Right ventricle myocardium superior (tissue), 1 donor: ENCODE measurements around the gene TIMELESS. TPM values are rescaled to one million over a fixed set of nuclear protein-coding genes. Genes with fewer than 3 reads are reported as not detected.
A peak's percentile ranks its signal among the peaks of the same experiment; 100 is the strongest.
"Not testable (repeated sequence)": the region's sequence is repeated elsewhere in the genome, so short reads cannot be mapped to it uniquely, and the experiment has no call there.

Experiments
- ATAC-seq: fragments of 200-7000 bp; cut with Tn5 transposase; one replicate; pipeline ENCODE4 v1.9.1; 2020; ENCODE audit warnings: mild to moderate bottlenecking; ENCODE audit not compliant: poor library complexity
- DNase-seq: peaks from one replicate; pipeline ENCODE4 v3.0.0-alpha.2; 2020
- intact Hi-C: fragments of 100-400 bp; cut with DNase I; formaldehyde crosslinking; loops from one replicate; pipeline ENCODE4 v1.11.2; 2022
- total RNA-seq: library from RNA; stranded (reverse); fragmentation: NEBNext Ultra II Directional; extraction: Animal tissue kit (Norgen Biotek cat#: 25700); gene quantifications from one replicate; pipeline ENCODE4 v1.2.1, GENCODE V29; 2021
- donor health status: DM: no; HTN: yes; CAD: no; lungs with severe emphysema.

Gene TIMELESS
- total RNA-seq, 1 donor from 2014 or later: 2.7 TPM

- intact Hi-C loops: loop anchor here (5.0 to 10.0 kb wide), 2 partner anchors 114 to 277 kb away; no protein-coding TSS in a partner anchor
- ATAC-seq (peak; percentile 23), DNase-seq (no peak)
Observed at GRCh38 chr12:56469007-56469930, 20.0 kb upstream of the TIMELESS start.

DNA sequence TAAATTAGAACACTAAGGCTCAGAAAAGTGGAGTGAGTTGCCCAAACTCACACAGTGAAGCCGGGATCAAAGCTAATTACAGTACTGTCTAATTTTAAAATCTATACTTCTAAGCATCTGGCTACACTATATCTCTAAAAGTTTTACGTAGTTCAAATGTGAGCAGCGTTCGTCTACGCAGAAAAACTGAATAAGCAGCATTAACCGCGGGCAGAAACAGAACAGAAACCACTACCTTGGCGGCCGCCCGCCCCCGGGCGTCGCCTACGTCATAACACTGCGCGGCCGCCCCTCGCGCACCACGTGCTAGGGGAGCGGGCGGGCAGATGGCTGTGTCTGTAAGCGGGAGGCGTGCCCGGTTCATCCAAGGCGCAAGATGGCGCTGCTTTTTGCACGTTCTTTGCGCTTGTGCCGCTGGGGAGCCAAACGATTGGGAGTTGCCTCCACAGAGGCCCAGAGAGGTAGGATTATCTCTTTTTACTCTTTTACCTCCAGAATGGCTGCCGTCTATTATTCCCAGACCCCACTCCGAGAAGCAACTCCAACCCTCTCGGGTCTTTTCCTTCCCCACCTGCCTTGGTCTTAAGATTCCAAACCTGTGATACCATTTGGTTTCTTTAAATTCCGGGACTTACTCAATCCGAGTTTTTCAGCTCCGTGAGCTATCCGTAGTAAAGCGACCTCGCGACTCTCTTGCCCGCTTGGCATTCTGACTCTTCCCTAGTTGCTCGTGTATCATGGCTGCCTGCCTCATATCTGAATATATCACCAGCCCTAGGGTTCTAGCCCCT, 19.2 kb upstream of the TIMELESS start, which contains the start of gene SPRYD4:
Gene SPRYD4, plus strand, starts transcription at position 363 of the 791 bp plus-strand sequence. Its CDS starts 14 bp downstream, at position 377.
- DNase-seq: peak; percentile 96
- intact Hi-C loops: loop anchor here (5.0 to 10.0 kb wide), 2 partner anchors 114 to 276 kb away; no protein-coding TSS in a partner anchor
- peak; percentile 98 for ATAC-seq

GRCh38 chr12:56462565-56462964, 13.3 kb upstream of the TIMELESS start:
- intact Hi-C loops: loop anchor here (10.0 kb wide), 1 partner anchor 108 kb away; no protein-coding TSS in a partner anchor
- ATAC-seq (no peak), DNase-seq (no peak)

DNA sequence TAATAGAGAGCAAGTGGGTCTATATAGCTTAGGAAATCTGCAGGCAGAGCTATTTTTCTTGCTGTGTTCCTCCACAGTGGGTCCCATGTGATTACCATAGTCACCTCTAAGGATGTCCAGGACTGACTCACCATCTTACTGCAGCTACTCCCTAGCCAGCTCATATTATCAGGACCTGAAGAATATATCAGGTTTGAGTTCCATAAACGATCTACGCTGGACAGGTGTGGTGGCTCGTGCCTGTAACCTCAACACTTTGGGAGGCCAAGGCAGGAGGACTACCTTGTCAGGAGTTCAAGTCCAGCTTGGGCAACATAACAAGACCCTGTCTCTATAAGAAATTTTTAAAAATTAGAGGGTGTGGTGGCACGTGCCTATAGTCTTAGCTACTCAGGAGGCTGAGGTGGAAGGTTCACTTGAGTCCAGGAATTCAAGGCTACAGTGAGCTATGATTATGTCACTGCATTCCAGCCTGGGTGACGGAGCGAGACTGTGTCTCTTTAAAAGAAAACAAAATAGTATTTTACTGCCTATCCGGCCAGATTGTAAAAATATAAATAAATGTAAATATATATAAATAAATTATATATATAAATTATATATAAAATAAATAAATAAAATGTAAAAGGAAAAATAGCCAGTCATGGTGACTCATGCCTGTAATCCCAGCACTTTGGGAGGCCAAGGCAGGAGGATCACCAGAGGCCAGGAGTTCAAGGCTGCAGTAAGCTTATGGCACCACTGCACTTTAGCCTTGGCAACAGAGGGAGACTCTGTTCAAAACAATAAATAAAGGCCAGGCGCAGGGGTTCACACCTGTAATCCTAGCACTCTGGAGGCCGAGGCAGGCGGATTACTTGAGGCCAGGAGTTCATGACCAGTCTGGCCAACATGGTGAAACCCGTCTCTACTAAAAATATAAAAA, 12.3 kb upstream of the TIMELESS start:
- ATAC-seq: no peak
- DNase-seq: no peak
- intact Hi-C loops: loop anchor here (10.0 kb wide), 1 partner anchor 107 kb away; no protein-coding TSS in a partner anchor

DNA sequence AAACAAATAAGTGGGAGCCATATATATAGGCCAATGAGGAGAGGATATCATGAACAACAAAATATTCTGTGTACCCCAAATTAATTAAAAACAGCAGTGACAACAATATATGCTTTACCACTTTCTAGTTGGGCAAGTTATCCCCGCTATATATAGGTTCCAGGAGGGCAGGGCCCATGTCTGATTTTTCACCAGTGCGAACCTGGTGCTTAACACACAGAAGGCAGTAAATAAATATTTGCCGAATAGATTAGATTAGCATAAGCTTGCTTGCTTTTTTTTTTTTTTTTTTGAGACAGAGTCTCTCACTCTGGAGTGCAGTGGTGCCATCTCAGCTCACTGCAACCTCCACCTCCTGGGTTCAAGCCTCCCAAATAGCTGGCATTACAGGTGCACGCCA, 8.6 kb upstream of the TIMELESS start:
- intact Hi-C loops: no loop called here
- no peak for DNase-seq
- ATAC-seq: no peak

DNA sequence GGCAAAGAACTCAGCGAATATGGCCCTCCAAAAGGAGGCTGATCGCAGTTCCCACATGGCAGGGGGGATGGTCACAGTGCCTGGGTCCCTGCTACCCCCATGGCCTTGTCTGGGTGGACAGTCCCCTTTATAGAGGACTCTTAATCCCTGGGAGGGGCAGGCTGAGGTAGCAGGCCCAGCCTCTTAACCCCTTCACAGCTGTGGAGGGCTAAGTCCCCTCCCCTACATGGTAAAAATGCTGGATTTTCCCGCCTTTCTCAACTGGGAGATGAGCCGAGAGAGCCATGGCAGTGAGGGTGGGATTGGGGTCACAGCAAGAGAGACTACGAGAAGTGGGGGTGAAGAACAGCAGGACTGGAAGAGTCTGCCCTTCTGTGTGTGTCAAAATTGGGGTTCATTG, 5.3 kb upstream of the TIMELESS start, which contains the start of gene MIP:
Gene MIP, minus strand, starts transcription at position 101 of the 400 bp plus-strand sequence. Its CDS starts 44 bp downstream, at position 57.
- DNase-seq: no peak
- intact Hi-C loops: no loop called here
- no peak for ATAC-seq

DNA sequence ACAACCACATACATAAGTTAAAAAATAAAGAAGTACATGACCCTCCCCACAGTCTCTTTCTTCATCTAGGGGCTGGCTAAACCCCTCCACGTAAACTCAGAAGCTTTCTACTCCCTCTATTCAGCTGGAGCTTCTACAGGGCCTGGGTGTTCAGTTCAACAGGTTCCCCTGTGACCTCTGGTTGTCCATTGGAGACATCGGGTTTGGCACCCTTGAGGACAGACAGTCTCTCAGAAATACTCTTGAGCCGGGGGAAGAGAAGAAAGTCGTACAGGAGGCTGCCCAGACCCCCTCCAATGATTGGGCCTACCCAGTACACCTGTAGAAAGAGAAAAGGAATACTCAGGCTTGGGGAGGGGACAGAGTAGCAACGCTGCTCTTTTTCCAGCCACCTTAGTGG, 1.9 kb upstream of the TIMELESS start:
- intact Hi-C loops: no loop called here
- DNase-seq (no peak), ATAC-seq (no peak)

GRCh38 chr12:56450241-56450640, 1.0 kb upstream of the TIMELESS start:
- intact Hi-C loops: no loop called here
- DNase-seq: no peak
- no peak for ATAC-seq

DNA sequence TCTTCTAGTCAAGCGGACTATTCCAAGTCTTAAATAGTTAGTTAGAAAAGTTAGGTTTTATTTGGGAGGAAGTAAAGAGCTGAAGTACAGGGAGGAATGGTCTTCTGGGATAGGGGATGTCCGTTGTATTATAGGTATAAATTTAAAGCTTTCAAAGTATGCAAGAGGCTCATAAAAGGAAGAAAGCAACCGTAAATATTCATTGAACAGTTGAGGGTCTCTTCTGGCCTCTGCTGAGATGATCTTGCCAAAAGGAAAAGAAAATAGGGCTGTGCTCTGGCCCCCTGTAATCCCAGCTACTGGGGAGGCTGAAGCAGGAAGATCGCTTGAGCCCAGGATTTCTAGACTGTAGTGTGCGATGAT, 377 bp upstream of the TIMELESS start:
- intact Hi-C loops: no loop called here
- ATAC-seq (no peak), DNase-seq (no peak)

DNA sequence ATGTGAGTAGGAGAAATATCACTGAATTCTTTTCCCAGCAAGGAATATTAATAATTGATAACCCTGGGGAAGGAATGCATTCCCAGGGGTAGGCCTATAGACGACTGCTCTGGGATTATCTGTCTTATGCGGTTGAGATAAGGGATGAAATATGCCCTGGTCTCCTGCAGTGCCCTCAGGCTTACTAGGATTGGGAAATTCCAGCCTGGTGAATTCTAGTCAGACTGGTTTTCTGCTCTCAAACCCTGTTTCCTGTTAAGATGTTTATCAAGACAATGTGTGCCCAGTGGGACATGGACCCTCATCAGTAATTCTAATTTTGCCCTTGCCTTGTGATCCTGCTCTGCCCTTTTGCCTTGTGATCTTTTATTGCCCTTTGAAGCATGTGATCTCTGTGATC, 6.0 kb downstream of the TIMELESS start:
- DNase-seq, ATAC-seq, intact Hi-C loops: not testable (repeated sequence)

- ATAC-seq (no peak), DNase-seq (no peak)
Observed at GRCh38 chr12:56437430-56438176, 11.6 kb downstream of the TIMELESS start.

DNA sequence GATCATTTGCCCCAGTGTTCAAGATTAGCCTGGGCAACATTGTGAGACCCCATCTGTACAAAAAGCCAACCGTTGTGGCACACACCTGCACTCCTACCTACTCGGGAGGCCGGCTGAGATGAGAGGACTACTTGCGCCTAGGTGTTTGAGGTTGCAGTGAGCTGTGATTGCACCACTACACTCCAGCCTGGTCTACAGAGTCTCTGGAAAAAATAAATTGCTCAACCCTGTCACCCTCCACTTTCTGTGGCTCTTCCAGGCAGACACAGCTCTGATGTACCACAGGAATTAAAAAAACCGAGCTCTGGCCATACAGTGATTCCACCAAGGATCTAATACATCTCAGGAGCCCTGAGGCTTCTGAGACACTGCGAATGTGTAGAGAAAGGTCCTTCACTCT, 14.4 kb downstream of the TIMELESS start:
- intact Hi-C loops: no loop called here
- ATAC-seq (no peak), DNase-seq (no peak)

More at GRCh38 chr12:56437430-56438176, 11.6 kb downstream of the TIMELESS start:
- intact Hi-C loops: no loop called here

DNA sequence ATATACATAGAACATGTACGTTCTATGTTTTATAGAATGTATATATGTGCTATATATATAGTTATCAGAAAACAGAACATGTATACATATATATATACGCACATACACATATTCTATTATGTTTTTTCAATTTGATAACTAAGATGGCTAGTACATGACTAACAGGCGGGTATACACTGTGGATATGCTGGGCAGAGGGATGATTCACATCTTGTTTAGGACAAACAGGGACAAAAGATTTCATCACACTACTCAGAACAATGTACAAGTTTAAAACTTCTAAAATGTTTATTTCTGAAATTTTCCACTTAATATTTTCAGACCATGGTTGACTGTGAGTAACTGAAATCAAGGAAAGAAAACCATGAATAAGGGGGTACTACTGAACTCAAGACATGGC, 17.4 kb downstream of the TIMELESS start:
- DNase-seq: no peak
- no peak for ATAC-seq
- intact Hi-C loops: no loop called here

- ATAC-seq (no peak), DNase-seq (no peak)
- intact Hi-C loops: no loop called here
Observed at GRCh38 chr12:56431288-56431687, 17.9 kb downstream of the TIMELESS start.

GRCh38 chr12:56425940-56426438, 23.2 kb downstream of the TIMELESS start:
- no peak for ATAC-seq
- intact Hi-C loops: no loop called here
- DNase-seq: no peak

DNA sequence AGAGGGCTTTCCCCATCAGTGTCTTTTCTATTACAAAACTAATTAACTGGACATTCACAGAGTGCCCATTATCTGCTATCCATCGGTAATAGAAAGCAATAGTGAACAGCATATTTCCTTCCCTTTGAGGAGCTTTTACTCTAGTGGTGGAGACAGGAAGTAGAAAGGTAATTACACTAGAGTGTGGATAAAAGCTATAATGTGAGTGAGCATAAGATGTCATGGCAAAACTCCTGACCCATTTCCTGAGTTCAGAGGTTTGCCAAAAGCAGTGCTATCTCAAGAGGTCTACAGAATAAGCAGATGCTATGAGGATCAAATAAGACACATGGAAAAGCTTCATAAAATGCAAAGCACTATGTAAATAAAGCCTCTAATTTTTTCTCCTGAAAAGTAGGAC, 24.0 kb downstream of the TIMELESS start:
- DNase-seq (no peak), ATAC-seq (no peak)
- intact Hi-C loops: no loop called here

- no peak for DNase-seq
- intact Hi-C loops: no loop called here
- ATAC-seq: no peak
Observed at GRCh38 chr12:56420411-56420810, 28.8 kb downstream of the TIMELESS start.
